ENCODE data around the gene LRRC4C. TPM values are rescaled to one million over a fixed set of nuclear protein-coding genes. Genes with fewer than 3 reads are reported as not detected.

Gene LRRC4C
- total RNA-seq, 2 donors from 2014 or later = 0.84 to 0.95 TPM

- H3K27me3 Mint-ChIP-seq (ENCODE audit: insufficient read depth) = peaks cover 2% of the 10 kb centered on the region
- Histone ChIP-seq H3K4me1 (ENCODE audit: control insufficient read depth, insufficient read depth, low read length) (no peaks in the 10 kb centered on the region), H3K27me3 (ENCODE audit: control insufficient read depth, insufficient read depth, low read length, poor library complexity, severe bottlenecking) (no peaks in the 10 kb centered on the region), H3K27ac (ENCODE audit: low read depth, low read length) (no peak overlapping the region), H3K4me3 (ENCODE audit: low read length) (no peak overlapping the region), H3K9ac (ENCODE audit: extremely low read depth, low read length, poor library complexity, severe bottlenecking) (no peak overlapping the region), H3K36me3 (ENCODE audit: control insufficient read depth, insufficient read depth, low read length) (no peaks in the 10 kb centered on the region), H3K9me3 (ENCODE audit: control insufficient read depth, low read length) (no peaks in the 10 kb centered on the region)
- TF ChIP-seq CTCF (conservative IDR thresholded peaks at IDR 0.05) = no peak
- WGBS, 2 experiments (ENCODE audit: insufficient coverage in 1 of 2, insufficient read length in 1 of 2) = 93 to 94% methylated on average over 4 to 5 of the region's 5 CpGs
- H3K27ac Mint-ChIP-seq = no peak overlapping the region
- H3K9me3 Mint-ChIP-seq = no peaks in the 10 kb centered on the region
- no peaks in the 10 kb centered on the region for H3K36me3 Mint-ChIP-seq (ENCODE audit: low read depth)
- H3K4me3 Mint-ChIP-seq = no peak overlapping the region
- H3K4me1 Mint-ChIP-seq = peaks cover 26% of the 10 kb centered on the region
- no peak for DNase-seq
Measured at GRCh38 chr11:41246399-41246745, 213.1 kb downstream of the LRRC4C start.

GRCh38 chr11:41245704-41246398 is 213.6 kb downstream of the LRRC4C start:
- H3K4me1 Mint-ChIP-seq = peaks cover 26% of the 10 kb centered on the region
- no peaks in the 10 kb centered on the region for H3K27me3 ChIP-seq (ENCODE audit: control insufficient read depth, insufficient read depth, low read length, poor library complexity, severe bottlenecking)
- H3K27ac ChIP-seq (ENCODE audit: low read depth, low read length) = no peak overlapping the region
- no peaks in the 10 kb centered on the region for H3K9me3 Mint-ChIP-seq
- peaks cover 4% of the 10 kb centered on the region for H3K27me3 Mint-ChIP-seq (ENCODE audit: insufficient read depth)
- H3K36me3 ChIP-seq (ENCODE audit: control insufficient read depth, insufficient read depth, low read length) = no peaks in the 10 kb centered on the region
- H3K4me3 Mint-ChIP-seq = no peak overlapping the region
- H3K9me3 ChIP-seq (ENCODE audit: control insufficient read depth, low read length) = no peaks in the 10 kb centered on the region
- peak; percentile 70 for TF ChIP-seq CTCF (conservative IDR thresholded peaks at IDR 0.05)
- H3K36me3 Mint-ChIP-seq (ENCODE audit: low read depth) = no peaks in the 10 kb centered on the region
- WGBS, 2 experiments (ENCODE audit: insufficient coverage in 1 of 2, insufficient read length in 1 of 2) = 92 to 98% methylated on average over 7 to 10 of the region's 10 CpGs
- H3K27ac Mint-ChIP-seq = no peak overlapping the region
- peak; percentile 57 for DNase-seq
- no peak overlapping the region for H3K9ac ChIP-seq (ENCODE audit: extremely low read depth, low read length, poor library complexity, severe bottlenecking)
- H3K4me1 ChIP-seq (ENCODE audit: control insufficient read depth, insufficient read depth, low read length) = no peaks in the 10 kb centered on the region
- no peak overlapping the region for H3K4me3 ChIP-seq (ENCODE audit: low read length)

- Mint-ChIP-seq H3K4me3 (no peak overlapping the region), H3K4me1 (peaks cover 27% of the 10 kb centered on the region), H3K27ac (no peak overlapping the region), H3K36me3 (ENCODE audit: low read depth) (no peaks in the 10 kb centered on the region), H3K27me3 (ENCODE audit: insufficient read depth) (peaks cover 4% of the 10 kb centered on the region), H3K9me3 (no peaks in the 10 kb centered on the region)
- no peaks in the 10 kb centered on the region for H3K9me3 ChIP-seq (ENCODE audit: control insufficient read depth, low read length)
- H3K36me3 ChIP-seq (ENCODE audit: control insufficient read depth, insufficient read depth, low read length) = no peaks in the 10 kb centered on the region
- no peaks in the 10 kb centered on the region for H3K4me1 ChIP-seq (ENCODE audit: control insufficient read depth, insufficient read depth, low read length)
- H3K4me3 ChIP-seq (ENCODE audit: low read length) = no peak overlapping the region
- no peak for DNase-seq
- no peak for TF ChIP-seq CTCF (conservative IDR thresholded peaks at IDR 0.05)
- H3K27ac ChIP-seq (ENCODE audit: low read depth, low read length) = no peak overlapping the region
- no peak overlapping the region for H3K9ac ChIP-seq (ENCODE audit: extremely low read depth, low read length, poor library complexity, severe bottlenecking)
- 81 to 89% methylated on average over 2 to 10 of the region's 10 CpGs for WGBS, 2 experiments (ENCODE audit: insufficient coverage in 1 of 2, insufficient read length in 1 of 2)
- no peaks in the 10 kb centered on the region for H3K27me3 ChIP-seq (ENCODE audit: control insufficient read depth, insufficient read depth, low read length, poor library complexity, severe bottlenecking)
Measured at GRCh38 chr11:41245184-41245583, 214.3 kb downstream of the LRRC4C start.

Measured in endodermal cell (in vitro differentiated cells).